CD4-positive, alpha-beta T cell treated with Interleukin-15 for 1 hour (primary cell): ENCODE measurements around the gene E4F1.
"Not testable (repeated sequence)": the region's sequence is repeated elsewhere in the genome, so short reads cannot be mapped to it uniquely, and the experiment has no call there.

Experiments
- DNase-seq: peaks from one replicate; pipeline ENCODE4 v3.0.0-alpha.2; 2020

The E4F1 gene

GRCh38 chr16:2190659-2191445, 32.5 kb upstream of the E4F1 start:
- DNase-seq, result no peak

GRCh38 chr16:2191446-2191706, 32.0 kb upstream of the E4F1 start:
- DNase-seq, result no peak

GRCh38 chr16:2194166-2194834, 29.1 kb upstream of the E4F1 start:
- DNase-seq, result no peak

- DNase-seq, result peak; percentile 64
Measured at GRCh38 chr16:2194852-2195321, 28.5 kb upstream of the E4F1 start.

- DNase-seq, result no peak
Measured at GRCh38 chr16:2195322-2196161, 27.8 kb upstream of the E4F1 start.

GRCh38 chr16:2196162-2196980, 27.0 kb upstream of the E4F1 start, which contains the start of gene CASKIN1:
Gene CASKIN1 (minus strand): TSS chr16:2196605. CDS start chr16:2196432, 173 bp downstream.
- DNase-seq, result no peak

- no peak for DNase-seq
Measured at GRCh38 chr16:2196981-2197511, 26.3 kb upstream of the E4F1 start.

- no peak for DNase-seq
Measured at GRCh38 chr16:2197765-2198164, 25.6 kb upstream of the E4F1 start.

GRCh38 chr16:2198283-2198682, 25.1 kb upstream of the E4F1 start:
- DNase-seq, result no peak

GRCh38 chr16:2199095-2199494, 24.3 kb upstream of the E4F1 start:
- no peak for DNase-seq

- DNase-seq, result no peak
Measured at GRCh38 chr16:2199621-2200139, 23.7 kb upstream of the E4F1 start.

- DNase-seq, result no peak
Measured at GRCh38 chr16:2200313-2200712, 23.1 kb upstream of the E4F1 start.

- DNase-seq, result not testable (repeated sequence)
Measured at GRCh38 chr16:2203119-2203688, 20.2 kb upstream of the E4F1 start.

GRCh38 chr16:2204416-2205103, 18.8 kb upstream of the E4F1 start:
- DNase-seq, result no peak

- DNase-seq, result peak; percentile 91
Measured at GRCh38 chr16:2205104-2205966, 18.1 kb upstream of the E4F1 start, which contains the start of gene MLST8. Gene MLST8 (plus strand): TSS chr16:2205454. CDS start chr16:2206086, 632 bp downstream.

- DNase-seq, result no peak
Measured at GRCh38 chr16:2205967-2206313, 17.5 kb upstream of the E4F1 start.

GRCh38 chr16:2206420-2206779, 17.0 kb upstream of the E4F1 start:
- no peak for DNase-seq

GRCh38 chr16:2206780-2207433, 16.5 kb upstream of the E4F1 start:
- DNase-seq, result no peak

GRCh38 chr16:2207872-2208271, 15.5 kb upstream of the E4F1 start:
- no peak for DNase-seq

GRCh38 chr16:2208308-2208707, 15.1 kb upstream of the E4F1 start:
- no peak for DNase-seq
